HG03520 (cell line): ENCODE results near the gene RENBP.
A peak's percentile ranks its signal among the peaks of the same experiment; 100 is the strongest.

Source experiments
- ATAC-seq: cut with Tn5 transposase; IDR thresholded peaks from one replicate; pipeline ENCODE4 v1.9.1; 2021; ENCODE audit warnings: mild to moderate bottlenecking, moderate library complexity; ENCODE audit not compliant: unreplicated experiment

The RENBP gene

DNA sequence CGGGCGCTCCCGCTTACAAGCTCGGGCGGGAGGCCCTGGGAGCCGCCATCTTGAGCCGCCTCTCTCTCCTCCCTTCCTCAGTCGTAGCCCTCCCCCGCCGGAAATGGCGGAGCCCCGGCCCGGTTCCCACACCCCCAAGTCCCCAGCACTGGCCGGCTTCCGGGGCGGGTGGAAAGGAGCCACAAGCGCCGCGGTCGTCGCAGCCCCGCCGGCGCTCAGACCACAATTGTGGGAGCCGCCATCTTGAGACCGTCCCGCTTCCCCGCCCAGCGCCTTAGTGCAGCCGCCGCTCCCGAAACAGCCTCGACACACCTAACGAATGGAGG is 26.6 kb upstream of the RENBP start:
- peak; percentile 31 for ATAC-seq

DNA sequence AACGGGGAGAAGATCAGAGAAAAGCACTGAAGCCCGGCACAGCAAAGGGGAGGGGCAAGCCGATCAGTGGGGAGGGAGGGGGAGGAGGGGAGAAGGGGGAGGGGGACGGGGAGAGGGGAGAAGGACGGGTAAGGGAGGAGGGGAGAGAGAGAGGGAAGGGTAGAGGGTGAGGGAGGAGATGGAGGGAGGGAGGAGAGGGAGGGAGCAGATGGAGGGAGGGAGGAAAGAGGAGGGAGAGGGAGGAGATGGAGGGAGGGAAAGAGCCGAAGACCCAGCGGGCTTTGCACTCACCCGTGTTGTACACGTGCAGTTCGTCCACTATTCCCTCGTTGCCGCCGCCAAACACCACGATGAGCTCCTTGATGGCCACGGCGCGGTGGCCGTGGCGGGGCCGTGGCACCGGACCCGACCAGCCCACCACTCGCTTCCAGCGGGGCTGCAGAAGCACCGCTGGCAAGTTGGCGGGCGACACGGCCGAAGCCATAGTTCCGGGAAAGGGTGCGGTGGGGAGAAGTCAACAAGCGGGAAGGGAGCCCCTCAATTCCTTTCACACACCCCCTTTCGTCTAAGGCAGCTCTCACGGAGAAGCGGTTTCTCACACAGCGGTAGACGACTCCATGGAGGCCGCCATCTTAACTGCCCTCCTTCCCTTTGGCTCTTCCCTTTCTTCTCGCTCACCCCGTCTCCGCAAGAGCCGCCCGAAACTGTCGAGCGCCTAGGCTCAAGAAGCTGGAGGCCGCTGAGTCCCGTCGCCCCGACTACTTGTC is 26.1 kb upstream of the RENBP start:
- ATAC-seq = peak; percentile 0

DNA sequence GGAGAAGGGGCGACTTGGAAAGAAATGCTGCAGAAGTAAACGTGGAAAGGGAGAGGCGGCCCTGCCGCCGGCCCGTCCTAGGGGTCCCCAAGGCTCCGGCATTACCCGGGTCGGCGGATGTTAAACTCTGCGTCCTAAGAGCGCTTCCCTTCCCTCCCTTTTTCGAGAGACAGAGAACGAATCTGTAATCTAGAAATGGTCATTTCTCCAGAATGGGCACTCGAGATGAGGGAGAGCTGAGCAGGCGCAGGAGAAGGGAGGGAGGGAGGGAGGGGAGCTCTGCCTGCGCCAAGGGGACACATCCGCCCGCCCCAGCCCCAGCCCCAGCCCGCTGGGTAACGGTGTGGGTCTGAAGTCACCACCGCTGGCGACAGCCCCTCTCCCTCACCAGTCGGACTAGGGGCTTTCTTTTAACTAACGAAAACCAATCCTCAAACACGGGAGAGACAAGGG is 25.5 kb upstream of the RENBP start:
- no peak for ATAC-seq

DNA sequence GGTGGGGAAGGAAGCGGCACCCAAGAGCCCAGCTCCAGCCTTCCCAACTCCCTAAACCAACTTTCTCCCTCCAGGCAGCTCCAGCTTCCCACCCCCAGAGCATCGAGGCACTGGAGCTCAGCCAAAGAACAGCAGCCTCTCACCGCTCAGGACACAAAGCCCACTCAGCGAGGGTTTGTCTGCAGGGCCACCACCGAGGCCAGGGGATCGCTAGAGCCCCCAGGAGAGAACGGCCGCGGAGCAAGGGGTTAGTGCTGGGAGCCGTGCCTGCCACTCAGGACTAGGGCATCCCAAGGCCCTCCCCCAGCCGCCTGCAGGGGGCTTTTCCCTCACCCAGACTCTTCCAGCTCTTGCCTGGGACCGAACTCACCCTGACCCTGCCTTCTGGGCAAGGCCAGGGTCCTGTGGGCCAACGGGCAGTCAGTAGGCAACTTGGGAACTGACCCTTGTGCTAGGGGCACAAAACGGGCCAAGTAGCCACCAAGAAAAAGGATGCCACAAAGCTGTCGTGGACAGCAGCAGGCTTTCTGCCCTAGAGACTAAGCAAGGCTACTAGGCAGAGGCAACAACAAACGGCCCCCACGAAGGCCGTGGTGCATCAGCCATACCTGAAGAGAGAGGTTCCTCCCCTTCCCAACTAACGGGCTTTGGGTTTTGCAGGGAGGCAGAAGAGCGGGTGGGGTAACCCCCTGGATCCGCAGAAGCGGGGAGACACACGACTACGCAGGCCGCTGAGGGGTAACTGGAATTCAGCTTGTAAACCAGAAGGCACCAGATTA is 24.9 kb upstream of the RENBP start:
- ATAC-seq = no peak

DNA sequence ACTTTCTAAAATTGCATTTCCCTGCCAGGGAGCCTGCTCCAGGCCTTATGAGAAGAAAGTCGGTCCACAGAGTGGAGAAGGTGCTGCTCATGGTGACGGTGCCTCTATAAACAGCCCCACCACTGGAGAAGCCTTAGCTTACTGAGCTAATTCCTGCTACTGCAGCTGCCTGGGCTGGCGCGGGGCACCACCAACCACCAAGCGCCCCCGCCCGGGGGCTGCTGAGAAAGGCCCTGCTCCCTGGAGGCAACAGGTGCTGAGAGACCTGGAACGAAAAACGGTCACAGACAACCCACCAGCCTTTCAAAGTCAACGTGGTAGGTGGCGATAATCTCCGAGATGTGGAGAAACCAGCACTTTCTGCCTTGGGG is 24.3 kb upstream of the RENBP start:
- ATAC-seq = no peak

DNA sequence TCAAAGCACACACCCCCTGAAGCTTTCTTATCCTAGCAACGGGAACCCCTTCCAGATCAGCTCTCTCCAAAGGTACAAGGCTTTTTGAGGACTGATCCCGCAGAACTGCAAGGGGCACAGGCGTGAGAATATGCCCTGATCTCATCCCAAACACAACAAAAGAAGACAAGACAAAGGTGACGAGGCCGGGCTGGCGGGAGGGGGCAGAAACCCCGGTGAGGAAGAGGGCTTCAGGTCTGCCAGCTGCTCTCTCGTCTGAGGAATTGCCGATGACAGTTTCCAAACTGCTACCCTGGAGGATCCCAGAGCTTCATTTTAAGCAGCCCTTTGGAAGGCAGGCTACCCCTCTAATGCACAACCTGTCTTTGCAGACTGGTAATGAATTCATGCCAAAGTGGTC is 23.8 kb upstream of the RENBP start:
- no peak for ATAC-seq

DNA sequence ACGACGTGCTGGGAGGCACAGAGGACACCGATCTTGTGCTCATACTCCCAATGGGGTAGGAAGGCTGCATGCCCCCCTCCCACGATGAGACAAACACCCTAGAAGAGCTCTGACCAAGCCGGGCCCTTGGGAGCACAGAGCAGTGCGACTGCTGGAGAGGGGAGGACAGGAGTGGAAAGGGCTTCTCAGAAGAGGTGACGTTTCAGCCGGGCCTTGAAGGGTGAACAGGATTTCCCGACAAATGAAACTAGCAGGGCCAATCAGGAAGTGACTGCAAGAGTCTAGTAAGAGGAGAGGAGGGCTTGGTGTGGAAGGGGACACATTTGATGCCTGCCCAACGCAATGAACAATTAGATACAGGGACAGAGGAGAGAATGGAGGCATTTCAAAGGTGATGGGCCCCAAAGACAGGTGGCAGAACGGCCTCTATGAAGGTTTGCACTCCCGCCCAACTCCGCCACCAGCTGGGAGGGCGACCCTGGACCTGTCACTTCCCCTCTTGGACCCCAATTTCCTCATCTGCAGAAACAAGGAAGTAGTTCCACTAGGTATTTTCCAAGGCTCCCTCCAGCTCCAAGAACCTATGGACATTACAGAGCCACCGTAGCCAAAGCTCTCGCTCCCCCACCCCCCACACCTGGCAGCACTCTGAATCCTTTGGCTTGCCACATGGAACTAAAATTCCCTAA is 23.2 kb upstream of the RENBP start:
- no peak for ATAC-seq

DNA sequence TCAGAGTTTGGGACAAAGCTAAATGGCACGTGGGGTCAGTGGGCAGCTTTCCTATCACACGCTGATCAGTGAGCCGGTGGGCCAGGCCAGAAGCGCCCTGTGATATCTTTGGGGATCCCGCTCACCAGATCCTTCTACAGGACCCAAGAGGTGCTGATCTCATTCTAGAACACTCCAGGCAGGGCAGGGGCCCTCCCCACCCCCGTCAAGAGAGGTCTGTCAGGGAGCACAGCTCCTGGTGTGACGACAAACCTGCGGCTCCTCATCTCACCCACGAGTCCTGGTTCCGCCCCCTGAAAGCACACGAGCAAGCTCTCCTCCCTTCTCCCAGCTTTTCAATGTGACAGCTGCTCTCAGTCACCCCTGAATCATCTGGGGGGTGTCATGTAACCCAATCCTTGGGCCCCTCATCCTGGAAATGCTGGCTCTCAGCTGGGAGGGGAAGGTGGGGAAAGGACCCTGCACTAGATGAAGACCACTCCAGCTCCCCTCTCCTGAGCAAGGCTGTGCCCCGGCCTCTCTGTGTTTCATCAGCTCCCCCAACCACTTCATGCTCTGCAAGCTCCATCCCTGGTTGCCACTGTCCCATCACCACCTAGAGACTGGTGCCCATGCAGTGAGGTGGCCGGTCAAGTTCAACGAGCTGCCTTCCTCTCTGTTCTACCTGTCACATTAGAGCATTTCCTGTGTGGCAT is 22.5 kb upstream of the RENBP start:
- no peak for ATAC-seq

DNA sequence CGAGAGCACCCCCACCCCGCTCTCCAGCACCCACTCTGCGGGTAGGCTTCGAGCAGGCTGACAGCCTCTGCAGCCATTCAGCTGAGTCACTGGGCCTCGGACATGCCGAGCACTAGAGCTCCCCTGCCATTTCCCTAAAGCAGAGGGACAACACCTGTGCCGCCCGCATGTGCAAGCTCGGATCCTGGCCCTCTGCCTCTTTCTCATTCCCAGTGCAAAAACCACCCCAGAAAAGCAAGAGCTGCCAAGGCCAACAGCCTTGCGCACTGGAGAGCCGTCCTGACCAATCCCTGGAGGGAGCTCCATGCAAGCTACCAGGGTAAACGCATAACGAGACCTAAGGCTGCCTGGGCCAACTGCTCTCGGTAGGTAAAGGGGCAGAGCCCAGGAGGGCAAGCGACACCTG is 21.8 kb upstream of the RENBP start:
- ATAC-seq = no peak

DNA sequence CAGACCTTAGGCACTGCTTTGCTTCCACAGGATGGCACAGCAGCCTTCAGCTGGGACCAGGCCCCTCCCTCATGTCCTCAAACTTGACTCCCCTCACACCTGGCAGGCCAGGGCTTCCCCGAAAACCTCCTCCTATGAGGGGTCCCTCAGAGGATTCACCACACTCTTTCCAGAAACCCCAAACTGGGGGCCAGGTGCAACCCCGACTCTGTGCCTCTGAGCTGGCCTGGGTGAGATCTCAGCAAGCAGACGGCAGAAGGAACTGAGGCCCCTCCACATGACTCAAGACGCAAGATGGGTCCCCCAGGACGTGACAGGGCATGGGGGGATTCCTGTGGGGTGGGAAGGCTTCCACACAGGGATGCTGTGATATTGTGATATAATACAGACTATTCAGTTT is 21.0 kb upstream of the RENBP start:
- no peak for ATAC-seq

DNA sequence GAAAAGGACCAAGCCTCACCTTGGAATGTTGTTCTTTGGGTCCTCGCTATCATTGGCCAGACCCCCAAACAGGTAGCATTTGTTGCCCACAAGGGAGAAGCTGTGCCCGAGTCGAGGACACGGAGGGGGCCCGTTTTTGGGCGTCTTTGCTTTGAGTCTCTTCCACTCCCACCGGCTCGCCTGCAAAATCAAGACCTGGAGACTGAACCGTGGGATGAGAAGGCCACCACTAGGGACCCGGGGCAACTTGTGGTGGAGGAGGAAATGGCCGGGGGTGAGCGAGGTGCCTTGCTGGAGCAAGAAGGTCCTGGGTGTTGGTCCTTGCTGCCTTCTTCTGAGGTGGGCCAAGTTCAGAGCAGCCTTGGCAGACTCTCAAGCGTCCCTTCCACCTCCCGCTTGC is 19.7 kb upstream of the RENBP start:
- ATAC-seq = no peak

DNA sequence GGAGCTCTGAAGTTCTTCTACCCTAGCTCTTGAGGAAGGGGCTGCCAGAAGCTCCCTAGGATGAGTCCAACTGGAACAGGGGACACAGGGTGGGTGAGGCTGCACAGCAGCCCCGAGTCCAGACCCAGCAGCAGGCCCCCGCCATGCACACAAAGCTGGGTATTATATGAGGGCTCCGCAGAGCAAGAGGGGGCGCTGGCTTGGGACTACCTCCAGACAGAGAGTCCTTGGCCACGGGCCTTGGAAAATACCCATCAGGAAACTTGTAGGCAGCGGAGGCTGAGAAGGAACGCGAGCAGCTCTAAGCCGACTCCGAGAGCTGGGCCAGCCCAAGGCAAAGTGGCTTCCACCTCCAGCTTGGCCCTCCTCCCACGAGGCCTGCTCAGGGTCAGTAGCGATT is 19.1 kb upstream of the RENBP start:
- no peak for ATAC-seq

DNA sequence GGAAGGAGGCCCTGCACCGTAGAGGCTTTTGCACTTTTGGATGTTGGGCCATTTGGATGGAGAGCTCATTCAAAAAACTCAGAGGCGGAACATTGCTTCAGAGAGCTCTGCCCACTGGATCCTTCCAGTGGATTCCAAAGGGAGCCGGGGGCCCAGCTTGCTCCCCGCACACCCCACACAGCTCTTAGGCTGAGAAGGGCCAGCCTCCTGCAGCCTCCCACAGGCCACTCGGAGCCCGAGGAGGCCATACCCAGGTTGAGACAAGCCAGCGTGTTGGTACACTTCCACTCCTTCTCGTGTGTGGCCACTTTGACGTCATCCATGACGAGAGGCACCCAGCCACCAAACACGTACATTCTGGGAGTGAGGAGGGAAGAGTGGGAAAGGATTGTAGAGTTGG is 16.8 kb upstream of the RENBP start:
- ATAC-seq = no peak

DNA sequence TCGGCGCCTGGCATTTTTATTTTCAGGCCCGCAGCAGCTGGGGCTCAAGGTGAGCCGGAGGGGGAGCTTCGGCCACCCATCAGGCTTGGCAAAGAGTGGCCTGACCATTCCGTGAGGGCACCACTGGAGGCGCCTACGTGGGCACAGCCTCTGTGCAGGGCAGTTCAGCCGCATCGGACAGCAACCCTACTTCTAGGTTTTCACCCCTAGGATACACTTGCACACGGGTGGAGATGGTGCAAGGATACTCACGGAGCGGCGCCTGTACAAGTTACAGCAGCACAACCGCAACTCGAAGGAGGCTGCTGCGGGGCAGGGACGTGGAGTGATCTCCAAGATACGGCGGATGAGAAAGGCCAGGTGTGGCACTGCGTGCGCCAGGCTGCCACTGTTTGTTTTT is 16.3 kb upstream of the RENBP start:
- no peak for ATAC-seq

DNA sequence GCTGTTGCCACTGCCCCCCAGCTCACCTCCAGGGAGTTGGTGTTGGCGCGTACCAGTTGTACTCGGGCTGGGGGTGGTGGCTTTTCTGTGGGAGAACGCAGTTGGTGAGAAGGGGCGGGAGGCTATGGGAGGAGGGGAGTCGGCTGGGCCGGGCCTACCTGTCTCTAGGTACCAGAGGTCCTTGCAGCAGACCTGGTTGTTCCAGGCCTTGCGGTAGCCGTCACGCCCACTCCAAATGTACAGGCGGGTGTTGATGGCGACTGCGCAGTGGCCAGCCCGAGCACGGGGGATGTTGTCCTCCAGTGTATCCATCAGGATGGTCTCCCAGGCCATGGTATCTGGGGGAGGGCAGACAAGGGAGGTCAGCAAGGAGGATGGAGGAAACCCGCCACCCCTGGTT is 15.6 kb upstream of the RENBP start:
- ATAC-seq = no peak

DNA sequence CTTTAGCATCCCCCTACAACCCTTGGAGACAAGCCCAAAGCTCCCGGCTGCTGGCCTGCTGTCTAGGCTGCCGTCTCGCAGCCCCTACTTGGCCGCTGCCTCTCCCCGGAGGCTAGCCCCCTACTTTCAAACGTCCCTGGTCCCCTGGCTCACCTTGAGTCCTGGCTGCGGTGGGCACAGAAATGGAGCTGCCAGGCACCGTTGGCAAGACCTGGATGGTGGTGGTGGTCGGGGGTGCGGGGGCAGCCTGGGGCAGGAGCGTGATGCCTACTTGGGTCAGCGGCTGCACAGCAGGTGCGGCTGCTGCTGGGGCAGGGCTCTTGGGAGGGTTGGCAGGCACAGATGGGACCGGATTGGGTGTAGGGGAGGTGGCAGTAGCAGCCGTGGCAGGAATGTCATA is 15.2 kb upstream of the RENBP start:
- ATAC-seq = no peak

DNA sequence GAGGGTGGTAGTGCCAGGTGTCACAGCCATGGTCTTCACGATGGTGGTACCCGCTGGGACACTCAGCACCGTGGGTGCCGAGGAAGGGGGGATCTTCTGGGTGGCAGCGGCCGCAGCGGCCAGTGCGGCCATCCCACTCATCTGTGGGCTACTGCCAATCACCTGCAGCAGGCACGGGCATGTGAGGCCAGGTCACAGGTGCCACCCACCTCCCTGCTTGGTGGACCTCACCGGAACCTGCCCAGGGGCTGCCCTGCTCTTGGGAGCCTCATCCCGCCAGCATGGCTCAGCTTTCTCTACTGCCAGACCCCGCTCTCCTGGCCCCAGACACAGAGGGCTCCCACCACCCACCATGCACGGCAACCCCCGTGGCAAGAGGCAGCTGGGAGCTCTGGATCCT is 14.2 kb upstream of the RENBP start:
- no peak for ATAC-seq

DNA sequence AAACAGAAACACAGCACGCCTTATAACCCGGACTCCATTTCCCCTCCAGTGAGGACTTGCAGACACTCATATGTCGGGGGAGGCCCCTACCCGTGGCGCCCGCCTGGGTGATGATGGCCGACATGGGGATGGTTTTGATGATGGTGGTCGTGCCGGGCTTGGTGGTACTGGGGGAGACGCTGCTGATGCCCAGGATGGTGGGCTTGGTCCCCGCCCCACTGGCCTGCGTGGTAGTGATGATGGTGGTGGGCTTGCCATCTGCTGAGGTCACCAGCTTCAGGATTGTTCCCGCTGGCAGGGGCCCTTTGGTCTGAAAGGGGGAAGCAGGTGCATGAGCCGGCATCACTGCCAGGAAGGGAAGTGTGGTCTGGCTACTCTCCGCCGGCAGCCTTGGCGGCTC is 12.8 kb upstream of the RENBP start:
- no peak for ATAC-seq

DNA sequence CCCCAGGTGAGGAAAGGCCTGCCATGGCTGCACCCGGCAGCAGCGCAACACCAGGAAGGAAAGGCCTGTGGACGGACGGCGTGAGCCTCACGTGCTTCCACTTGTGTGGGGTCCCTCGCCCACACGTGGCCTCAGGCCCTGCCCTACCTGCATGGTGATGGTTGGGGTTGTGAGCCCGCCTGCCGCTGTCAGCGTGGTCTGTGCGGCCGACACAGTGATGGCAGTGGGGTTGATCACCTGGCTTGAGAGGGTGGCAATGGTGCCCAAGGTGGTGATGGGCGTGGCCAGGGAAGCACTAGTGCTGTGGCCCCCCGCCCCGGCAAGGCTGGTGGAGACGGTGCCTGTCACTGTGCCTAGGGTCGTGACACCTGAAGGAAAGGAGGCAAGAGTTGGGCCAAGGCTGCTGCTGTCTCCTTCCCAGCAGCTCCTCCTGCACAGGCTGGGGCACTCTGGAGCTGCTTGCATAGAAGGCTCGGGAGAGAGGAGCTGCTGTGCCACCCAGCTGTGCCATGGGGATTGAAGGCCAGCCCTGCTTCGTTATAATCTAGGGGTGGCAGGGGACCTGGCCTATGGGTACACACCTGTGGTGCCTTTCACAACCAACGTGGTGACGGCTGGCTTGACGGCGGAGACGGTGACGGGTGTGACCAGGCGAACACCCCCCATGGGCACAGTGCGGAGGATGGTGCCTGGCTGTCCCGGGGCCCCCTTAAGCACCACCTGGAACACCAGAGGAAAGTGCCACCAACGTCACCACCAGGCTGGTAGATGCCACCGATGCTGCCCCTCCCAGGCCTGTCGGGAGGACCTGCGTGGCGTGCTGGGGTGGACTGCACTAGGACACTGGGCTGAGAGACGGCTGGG is 11.8 kb upstream of the RENBP start:
- ATAC-seq = no peak

DNA sequence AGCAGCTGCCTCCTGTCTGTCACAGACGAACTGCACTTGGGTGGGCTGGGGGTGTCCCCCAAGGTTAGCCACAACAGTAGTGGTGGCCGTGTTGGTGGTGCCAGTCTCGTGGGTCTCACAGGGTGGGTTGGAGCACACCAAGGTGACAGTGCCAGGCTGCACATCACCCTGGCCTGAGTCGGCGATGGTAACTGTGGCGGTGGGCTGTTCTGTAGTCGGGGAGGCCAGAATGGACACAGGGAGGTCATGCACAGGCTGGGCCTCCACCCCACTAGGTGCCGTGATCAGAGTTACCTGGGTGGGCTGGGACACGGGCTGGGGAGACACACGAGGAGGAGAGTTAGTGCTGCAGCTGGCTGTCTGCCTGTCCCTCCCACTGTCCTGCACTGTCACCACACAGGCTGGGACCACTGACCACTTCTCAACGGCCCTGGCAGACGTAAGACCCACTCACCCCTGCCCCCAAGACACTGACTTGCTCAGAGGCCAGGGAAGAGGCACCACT is 10.8 kb upstream of the RENBP start:
- no peak for ATAC-seq
